GM20000 (cell line): ENCODE results near the gene OR51B2.
"Not testable (repeated sequence)": the region's sequence is repeated elsewhere in the genome, so short reads cannot be mapped to it uniquely, and the experiment has no call there.

Experiments
- DNase-seq: peaks from one replicate; pipeline ENCODE4 v3.0.0; 2012; ENCODE audit warnings: low spot score
- CTCF ChIP-seq: IDR thresholded peaks from 2 replicates; pipeline ENCODE4 v1.5.1; 2012; ENCODE audit warnings: mild to moderate bottlenecking, control low read depth; ENCODE audit errors: extremely low read depth, missing control alignments

Gene OR51B2

GRCh38 chr11:5363679-5364078 is 39.6 kb upstream of the OR51B2 start:
- DNase-seq = no peak
- TF ChIP-seq CTCF = no peak

DNA sequence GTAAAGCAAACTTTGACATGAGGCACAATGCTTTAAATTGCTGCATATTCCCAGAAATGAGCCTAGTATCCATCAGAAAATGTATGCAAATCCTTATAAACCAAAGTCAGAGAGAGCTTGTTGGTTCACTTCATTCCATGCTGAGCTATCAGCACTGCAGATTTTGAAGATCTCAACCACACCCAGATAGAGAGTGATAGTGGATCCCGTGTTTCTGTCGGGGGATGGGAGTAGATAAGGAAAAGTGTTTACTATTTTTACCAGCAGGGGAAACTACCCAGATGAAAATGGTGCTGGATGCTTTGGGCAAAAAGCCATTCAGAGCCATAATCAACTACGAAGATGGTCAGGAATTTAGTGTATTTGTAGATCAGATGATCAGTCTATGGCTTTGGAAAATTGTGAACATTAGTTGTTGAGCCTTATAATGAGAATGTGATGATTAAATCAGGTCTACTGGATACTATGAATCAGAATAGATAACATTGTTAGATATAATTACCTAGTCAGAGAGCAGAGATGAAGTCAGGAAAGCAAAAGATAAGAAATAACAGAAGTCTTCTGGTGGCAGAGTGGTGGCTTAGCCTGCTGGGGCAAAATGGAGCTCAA is 38.0 kb upstream of the OR51B2 start:
- no peak for TF ChIP-seq CTCF
- DNase-seq = no peak

DNA sequence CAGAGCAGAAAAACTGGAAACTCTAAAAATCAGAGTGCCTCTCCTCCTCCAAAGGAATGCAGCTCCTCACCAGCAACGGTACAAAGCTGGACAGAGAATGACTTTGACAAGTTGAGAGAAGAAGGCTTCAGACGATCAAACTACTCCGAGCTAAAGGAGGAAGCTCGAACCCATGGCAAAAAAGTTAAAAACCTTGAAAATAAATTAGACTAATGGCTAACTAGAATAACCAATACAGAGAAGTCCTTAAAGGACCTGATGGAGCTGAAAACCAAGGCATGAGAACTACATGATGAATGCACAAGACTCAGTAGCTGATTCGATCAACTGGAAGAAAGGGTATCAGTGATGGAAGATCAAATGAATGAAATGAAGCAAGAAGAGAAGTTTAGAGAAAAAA is 31.9 kb upstream of the OR51B2 start:
- DNase-seq = not testable (repeated sequence)

DNA sequence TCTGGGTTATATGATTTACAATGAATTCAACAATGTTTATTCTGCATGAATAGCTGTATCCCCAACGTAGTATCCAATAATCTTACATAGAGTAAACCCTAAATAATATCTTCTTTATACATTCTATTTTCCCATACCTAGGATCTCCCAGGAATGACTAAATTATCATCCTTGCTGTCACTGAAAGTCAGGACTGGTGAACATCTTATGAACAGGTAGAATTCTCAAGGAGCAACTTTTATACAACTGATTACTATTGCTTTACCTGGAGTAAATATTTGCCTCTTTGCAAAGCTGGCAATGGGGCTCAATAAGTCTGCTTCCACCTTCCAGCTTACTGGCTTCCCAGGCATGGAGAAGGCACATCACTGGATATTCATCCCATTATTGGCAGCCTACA is 27.1 kb upstream of the OR51B2 start, which contains the start of gene OR51B6:
TSS of gene OR51B6 (plus strand) at position 301 of the 400 bp plus-strand sequence. CDS start at position 301, 0 bp downstream.
- no peak for DNase-seq
- no peak for TF ChIP-seq CTCF

- no peak for TF ChIP-seq CTCF
- no peak for DNase-seq
These were observed 25.5 kb upstream of the OR51B2 start for GRCh38 chr11:5349550-5349949.

GRCh38 chr11:5348551-5349194 is 24.6 kb upstream of the OR51B2 start:
- DNase-seq = no peak
- TF ChIP-seq CTCF = no peak

DNA sequence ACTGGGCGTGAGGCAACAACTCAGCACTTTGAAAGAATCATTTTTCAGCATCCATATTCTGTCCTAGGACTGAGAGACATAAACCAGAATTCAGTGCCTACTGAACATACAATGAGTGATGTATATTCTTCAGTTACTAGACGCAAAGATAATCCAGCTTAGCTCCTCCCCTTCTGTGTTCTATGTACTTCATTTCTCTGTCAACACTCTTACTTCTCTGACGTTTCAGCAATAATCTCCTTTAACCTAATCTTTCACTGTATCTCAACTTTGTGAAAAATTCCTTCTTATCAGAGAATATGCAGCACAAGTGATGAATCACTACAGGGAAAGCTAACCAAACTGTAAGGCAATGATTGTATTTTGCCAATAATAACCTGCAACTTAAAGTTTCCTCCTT is 21.7 kb upstream of the OR51B2 start:
- TF ChIP-seq CTCF = no peak
- DNase-seq = no peak
